Mesendoderm (in vitro differentiated cells): ENCODE results near the gene HDAC11. TPM values are rescaled to one million over a fixed set of nuclear protein-coding genes. Genes with fewer than 3 reads are reported as not detected.
"Not testable (repeated sequence)": the region's sequence is repeated elsewhere in the genome, so short reads cannot be mapped to it uniquely, and the experiment has no call there.

Source experiments
- DNase-seq: peaks from one replicate; pipeline ENCODE4 v3.0.0; 2013
- H2AK5ac ChIP-seq: 2 replicates; pipeline ENCODE4 v1.6.1; 2013; ENCODE audit warnings: low read length, inconsistent platforms
- H2BK120ac ChIP-seq: 2 replicates; pipeline ENCODE4 v1.6.1; 2013; ENCODE audit warnings: low read depth, mild to moderate bottlenecking, low read length, moderate library complexity, mixed read lengths
- H2BK15ac ChIP-seq: replicated peaks from 2 replicates; pipeline ENCODE4 v1.6.1; 2013; ENCODE audit warnings: low read depth, mild to moderate bottlenecking, moderate library complexity
- H2BK5ac ChIP-seq: 2 replicates; pipeline ENCODE4 v1.6.1; 2013; ENCODE audit warnings: low read length, inconsistent platforms
- H3K18ac ChIP-seq: 2 replicates; pipeline ENCODE4 v1.6.1; 2013; ENCODE audit warnings: mild to moderate bottlenecking, low read length, mixed read lengths
- H3K23ac ChIP-seq: one replicate; pipeline ENCODE4 v1.6.1; 2013; ENCODE audit warnings: low read length
- H3K27ac ChIP-seq: 2 replicates; pipeline ENCODE4 v1.5.1; 2013; ENCODE audit warnings: low read depth, mild to moderate bottlenecking, inconsistent platforms, low read length, moderate library complexity
- H3K27me3 ChIP-seq: 2 replicates; pipeline ENCODE4 v1.6.1; 2013; ENCODE audit warnings: low read length, control low read depth, mild to moderate bottlenecking, inconsistent platforms; ENCODE audit not compliant: insufficient read depth, poor library complexity
- H3K36me3 ChIP-seq: 2 replicates; pipeline ENCODE4 v1.6.1; 2013; ENCODE audit warnings: low read length, inconsistent platforms; ENCODE audit not compliant: control insufficient read depth, insufficient read depth
- H3K4ac ChIP-seq: one replicate; pipeline ENCODE4 v1.6.1; 2013; ENCODE audit warnings: low read depth, mild to moderate bottlenecking, low read length, moderate library complexity
- H3K4me1 ChIP-seq: 2 replicates; pipeline ENCODE4 v1.6.1; 2013; ENCODE audit warnings: low read depth, low read length, inconsistent platforms; ENCODE audit not compliant: control insufficient read depth
- H3K4me2 ChIP-seq: 2 replicates; pipeline ENCODE4 v1.6.1; 2013; ENCODE audit warnings: low read length
- H3K4me3 ChIP-seq: 2 replicates; pipeline ENCODE4 v1.5.1; 2013; ENCODE audit warnings: mild to moderate bottlenecking, low read length
- H3K56ac ChIP-seq: one replicate; pipeline ENCODE4 v1.6.1; 2013; ENCODE audit warnings: low read length
- H3K79me1 ChIP-seq: 2 replicates; pipeline ENCODE4 v1.6.1; 2013; ENCODE audit warnings: low read length, inconsistent platforms
- H3K79me2 ChIP-seq: 2 replicates; pipeline ENCODE4 v1.6.1; 2013; ENCODE audit warnings: mild to moderate bottlenecking, low read length; ENCODE audit not compliant: control insufficient read depth, insufficient read depth
- H3K9ac ChIP-seq: 2 replicates; pipeline ENCODE4 v1.6.1; 2013; ENCODE audit warnings: low read length, inconsistent platforms
- H4K5ac ChIP-seq: one replicate; pipeline ENCODE4 v1.6.1; 2013; ENCODE audit warnings: low read length
- H4K8ac ChIP-seq: one replicate; pipeline ENCODE4 v1.6.1; 2013; ENCODE audit warnings: low read depth, mild to moderate bottlenecking, control low read depth, low read length, moderate library complexity
- WGBS: extraction: QIAGEN DNeasy Blood & Tissue Kit; methylation state at CpG from one replicate; pipeline ENCODE4 v1.1.7; 2013; ENCODE audit warnings: low lambda C conversion rate, missing lambda C conversion rate; ENCODE audit not compliant: insufficient coverage; ENCODE audit errors: extremely low coverage; 5-methylcytosine and 5-hydroxymethylcytosine counted together
- polyA plus RNA-seq, 2 experiments: library from polyadenylated mRNA; stranded (reverse); fragments of 200-250 nt; gene quantifications; one replicate each; pipeline ENCODE4 v1.2.3, GENCODE V29; 2013

HDAC11 gene, protein sequence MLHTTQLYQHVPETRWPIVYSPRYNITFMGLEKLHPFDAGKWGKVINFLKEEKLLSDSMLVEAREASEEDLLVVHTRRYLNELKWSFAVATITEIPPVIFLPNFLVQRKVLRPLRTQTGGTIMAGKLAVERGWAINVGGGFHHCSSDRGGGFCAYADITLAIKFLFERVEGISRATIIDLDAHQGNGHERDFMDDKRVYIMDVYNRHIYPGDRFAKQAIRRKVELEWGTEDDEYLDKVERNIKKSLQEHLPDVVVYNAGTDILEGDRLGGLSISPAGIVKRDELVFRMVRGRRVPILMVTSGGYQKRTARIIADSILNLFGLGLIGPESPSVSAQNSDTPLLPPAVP
- polyA plus RNA-seq (2013, experiment 1 of 2) = 2.6 TPM
- polyA plus RNA-seq (2013, experiment 2 of 2) = 3.4 TPM

GRCh38 chr3:13479582-13480339 is at the start of gene HDAC11:
HDAC11 (plus strand) TSS chr3:13480306; CDS start chr3:13480348, 42 bp downstream.
- no peaks in the 10 kb centered on the region for H3K4me1 ChIP-seq
- peak within 1 kb of the TSS; percentile 93 for H3K56ac ChIP-seq
- H3K4me2 ChIP-seq = peak within 1 kb of the TSS; percentile 87
- H2BK120ac ChIP-seq = no peak within 1 kb of the TSS
- H2BK5ac ChIP-seq = no peak within 1 kb of the TSS
- H4K8ac ChIP-seq = no peak within 1 kb of the TSS
- DNase-seq = peak; percentile 99
- no peak within 1 kb of the TSS for H3K4ac ChIP-seq
- no peaks in the 10 kb centered on the region for H3K79me2 ChIP-seq
- peak within 1 kb of the TSS; percentile 25 for H3K27ac ChIP-seq
- H2BK15ac ChIP-seq = no peak within 1 kb of the TSS
- WGBS = no CpG with 5 or more reads among the region's 67 CpGs
- peak within 1 kb of the TSS; percentile 76 for H3K4me3 ChIP-seq
- H3K79me1 ChIP-seq = no peaks in the 10 kb centered on the region
- H2AK5ac ChIP-seq = no peak within 1 kb of the TSS
- H3K18ac ChIP-seq = peak within 1 kb of the TSS; percentile 19
- no peaks in the 10 kb centered on the region for H3K27me3 ChIP-seq
- H3K23ac ChIP-seq = peak within 1 kb of the TSS; percentile 80
- no peak within 1 kb of the TSS for H4K5ac ChIP-seq
- H3K9ac ChIP-seq = peak within 1 kb of the TSS; percentile 90
- H3K36me3 ChIP-seq = no peaks in the 10 kb centered on the region

- H3K56ac ChIP-seq, H4K8ac ChIP-seq, H3K4ac ChIP-seq, H2BK5ac ChIP-seq, H3K36me3 ChIP-seq, H2BK15ac ChIP-seq, H3K79me1 ChIP-seq, H2AK5ac ChIP-seq, H2BK120ac ChIP-seq, H3K18ac ChIP-seq, H3K9ac ChIP-seq, H3K4me1 ChIP-seq, H4K5ac ChIP-seq, H3K79me2 ChIP-seq, H3K27me3 ChIP-seq, H3K27ac ChIP-seq, DNase-seq, H3K23ac ChIP-seq, H3K4me3 ChIP-seq, H3K4me2 ChIP-seq: not testable (repeated sequence)
- WGBS = no CpG with 5 or more reads among the region's 2 CpGs
Observed at GRCh38 chr3:13430411-13430875, 49.7 kb upstream of the HDAC11 start.

DNA sequence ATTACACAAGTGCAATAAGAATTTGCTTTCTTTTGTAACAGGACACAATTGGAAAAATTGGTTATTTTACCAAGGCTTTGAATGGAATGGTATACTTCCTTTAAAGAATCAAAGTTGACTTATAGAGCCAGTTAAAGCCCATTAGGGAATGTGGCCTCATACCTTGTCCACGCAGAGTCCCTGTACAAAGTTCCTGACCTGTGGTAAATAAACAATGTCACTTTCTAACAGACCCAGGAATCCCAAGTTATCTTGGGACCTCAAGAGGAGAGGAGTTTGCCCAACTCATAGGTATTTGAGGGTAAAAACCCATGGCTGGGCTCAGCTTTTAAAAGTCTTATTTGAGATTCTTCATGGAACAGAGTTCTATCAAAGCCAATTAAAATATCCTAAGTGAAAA is 48.0 kb upstream of the HDAC11 start:
- H2BK5ac ChIP-seq = no peak overlapping the region
- no peak for DNase-seq
- no peak overlapping the region for H3K4ac ChIP-seq
- no peaks in the 10 kb centered on the region for H3K4me1 ChIP-seq
- no peak overlapping the region for H4K5ac ChIP-seq
- no peak overlapping the region for H3K23ac ChIP-seq
- no peaks in the 10 kb centered on the region for H3K79me1 ChIP-seq
- H3K79me2 ChIP-seq = no peaks in the 10 kb centered on the region
- no peaks in the 10 kb centered on the region for H3K36me3 ChIP-seq
- no peak overlapping the region for H4K8ac ChIP-seq
- H3K4me2 ChIP-seq = no peak overlapping the region
- WGBS = no CpG with 5 or more reads among the region's 1 CpG
- no peak overlapping the region for H2BK15ac ChIP-seq
- H3K4me3 ChIP-seq = no peak overlapping the region
- H3K27ac ChIP-seq = no peak overlapping the region
- no peak overlapping the region for H2BK120ac ChIP-seq
- H3K18ac ChIP-seq = no peak overlapping the region
- no peak overlapping the region for H3K56ac ChIP-seq
- no peak overlapping the region for H3K9ac ChIP-seq
- no peak overlapping the region for H2AK5ac ChIP-seq
- no peaks in the 10 kb centered on the region for H3K27me3 ChIP-seq

DNA sequence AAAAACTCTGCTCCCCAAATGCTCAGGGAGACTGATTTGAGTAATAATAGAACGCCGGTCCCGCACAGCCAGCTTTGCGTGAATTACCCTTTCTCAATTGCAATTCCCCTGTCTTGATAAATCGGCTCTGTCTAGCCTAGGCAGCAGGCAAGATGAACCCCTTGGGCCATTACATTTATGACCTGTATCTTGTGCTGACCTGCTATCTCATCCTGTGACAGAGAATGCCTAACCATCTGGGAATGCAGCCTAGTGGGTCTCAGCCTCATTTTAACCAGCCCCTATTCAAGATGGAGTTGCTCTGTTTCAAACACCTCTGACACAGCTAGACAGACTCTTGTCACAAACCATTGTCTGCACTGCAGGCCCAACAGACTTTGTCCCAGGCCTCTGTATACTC is 46.2 kb upstream of the HDAC11 start:
- no peak overlapping the region for H2AK5ac ChIP-seq
- H4K5ac ChIP-seq = no peak overlapping the region
- no peaks in the 10 kb centered on the region for H3K27me3 ChIP-seq
- no peak overlapping the region for H3K4ac ChIP-seq
- H3K4me1 ChIP-seq = no peaks in the 10 kb centered on the region
- no peak overlapping the region for H3K27ac ChIP-seq
- no peaks in the 10 kb centered on the region for H3K79me2 ChIP-seq
- no peak overlapping the region for H2BK120ac ChIP-seq
- H2BK5ac ChIP-seq = no peak overlapping the region
- no peak overlapping the region for H4K8ac ChIP-seq
- DNase-seq = no peak
- H3K4me3 ChIP-seq = no peak overlapping the region
- H3K36me3 ChIP-seq = no peaks in the 10 kb centered on the region
- no peak overlapping the region for H3K23ac ChIP-seq
- H3K79me1 ChIP-seq = no peaks in the 10 kb centered on the region
- no CpG with 5 or more reads among the region's 5 CpGs for WGBS
- H3K18ac ChIP-seq = no peak overlapping the region
- H3K9ac ChIP-seq = no peak overlapping the region
- H2BK15ac ChIP-seq = no peak overlapping the region
- H3K4me2 ChIP-seq = no peak overlapping the region
- no peak overlapping the region for H3K56ac ChIP-seq

GRCh38 chr3:13436213-13436612 is 43.9 kb upstream of the HDAC11 start:
- H3K4me1 ChIP-seq, H2BK15ac ChIP-seq, H3K79me2 ChIP-seq, H3K79me1 ChIP-seq, H3K36me3 ChIP-seq, H3K4me2 ChIP-seq, H4K8ac ChIP-seq, H3K23ac ChIP-seq, H2BK5ac ChIP-seq, H3K4ac ChIP-seq, H3K27me3 ChIP-seq, H3K9ac ChIP-seq, H3K4me3 ChIP-seq, H4K5ac ChIP-seq, H2AK5ac ChIP-seq, H2BK120ac ChIP-seq, H3K56ac ChIP-seq, H3K18ac ChIP-seq, H3K27ac ChIP-seq, DNase-seq: not testable (repeated sequence)
- no CpG with 5 or more reads among the region's 4 CpGs for WGBS
